Caki2 (cell line): ENCODE data around the gene CDC42EP2. TPM values are rescaled to one million over a fixed set of nuclear protein-coding genes. Genes with fewer than 3 reads are reported as not detected.
A peak's percentile ranks its signal among the peaks of the same experiment; 100 is the strongest.
"Not testable (repeated sequence)": the region's sequence is repeated elsewhere in the genome, so short reads cannot be mapped to it uniquely, and the experiment has no call there.

ENCODE experiments used
- DNase-seq: peaks from one replicate; pipeline ENCODE4 v3.0.0-alpha.2; 2015; ENCODE audit warnings: low read depth
- in situ Hi-C: cut with HindIII; loops from 2 replicates; pipeline ENCODE4 v1.10.0; 2016; ENCODE audit warnings: low sequenced_read_pairs, low pct_unique_long_range_greater_than_20kb, mixed read lengths
- total RNA-seq: library from RNA; depleted of rRNA; stranded (reverse); fragments of >200 nt; shearing (Covaris generic); gene quantifications from 2 replicates; pipeline ENCODE4 v1.2.3, GENCODE V29; 2014; ENCODE audit warnings: low replicate concordance

CDC42EP2 gene
- total RNA-seq, 1 experiment from 2014 or later = 4.6 TPM

DNA sequence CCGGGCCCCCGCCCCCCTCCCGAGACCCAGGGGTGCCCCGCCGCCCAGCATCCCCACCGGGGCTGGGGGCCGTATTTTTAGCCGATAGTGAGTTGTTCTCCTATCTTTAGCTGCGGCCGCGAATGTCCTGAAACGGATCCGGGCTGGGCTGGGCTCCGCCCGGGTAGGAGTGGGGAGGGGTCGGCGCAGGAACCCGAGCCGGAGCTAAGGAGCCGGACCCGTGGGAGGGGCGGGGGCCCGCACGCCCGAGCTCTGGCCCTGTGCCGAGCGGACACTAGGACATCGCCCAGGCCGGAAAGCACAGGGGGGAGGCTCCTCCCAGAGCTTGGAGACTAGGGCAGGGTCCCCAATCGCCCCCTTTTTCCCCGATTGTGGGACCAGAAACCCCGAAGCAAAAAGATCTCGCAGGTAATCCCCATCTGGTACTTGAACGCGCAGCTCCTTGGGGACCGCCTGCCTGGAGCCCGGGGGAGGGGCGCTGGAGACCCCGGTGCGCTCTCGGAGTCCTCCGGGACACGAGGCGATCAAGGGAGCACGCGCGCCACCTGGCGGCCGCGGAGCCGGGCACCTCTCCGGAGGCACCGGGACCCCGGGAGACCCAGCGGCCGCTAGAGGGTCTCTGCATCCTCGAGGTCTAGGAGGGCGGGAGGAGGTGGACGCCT, 669 bp downstream of the CDC42EP2 start:
- DNase-seq = peak; percentile 74
- in situ Hi-C loops = no loop called here

DNA sequence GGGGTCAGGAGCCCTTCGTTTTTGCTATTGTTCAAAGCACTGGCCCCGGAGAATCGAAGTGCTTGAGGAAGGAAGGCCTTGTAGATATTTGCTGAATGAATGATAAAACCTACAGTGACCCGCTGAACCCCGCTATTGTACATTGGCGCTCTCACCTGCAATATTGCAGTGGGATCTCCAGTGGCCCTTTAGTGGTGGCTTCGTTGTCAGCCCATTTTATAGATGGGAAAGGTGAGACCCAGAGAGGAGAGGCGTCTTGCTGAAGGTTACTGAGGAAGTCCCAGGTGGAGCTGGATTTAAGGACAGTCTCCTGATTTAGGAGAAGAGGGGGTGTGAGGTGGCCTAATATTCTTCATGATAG, 1.2 kb downstream of the CDC42EP2 start:
- in situ Hi-C loops = no loop called here
- no peak for DNase-seq

DNA sequence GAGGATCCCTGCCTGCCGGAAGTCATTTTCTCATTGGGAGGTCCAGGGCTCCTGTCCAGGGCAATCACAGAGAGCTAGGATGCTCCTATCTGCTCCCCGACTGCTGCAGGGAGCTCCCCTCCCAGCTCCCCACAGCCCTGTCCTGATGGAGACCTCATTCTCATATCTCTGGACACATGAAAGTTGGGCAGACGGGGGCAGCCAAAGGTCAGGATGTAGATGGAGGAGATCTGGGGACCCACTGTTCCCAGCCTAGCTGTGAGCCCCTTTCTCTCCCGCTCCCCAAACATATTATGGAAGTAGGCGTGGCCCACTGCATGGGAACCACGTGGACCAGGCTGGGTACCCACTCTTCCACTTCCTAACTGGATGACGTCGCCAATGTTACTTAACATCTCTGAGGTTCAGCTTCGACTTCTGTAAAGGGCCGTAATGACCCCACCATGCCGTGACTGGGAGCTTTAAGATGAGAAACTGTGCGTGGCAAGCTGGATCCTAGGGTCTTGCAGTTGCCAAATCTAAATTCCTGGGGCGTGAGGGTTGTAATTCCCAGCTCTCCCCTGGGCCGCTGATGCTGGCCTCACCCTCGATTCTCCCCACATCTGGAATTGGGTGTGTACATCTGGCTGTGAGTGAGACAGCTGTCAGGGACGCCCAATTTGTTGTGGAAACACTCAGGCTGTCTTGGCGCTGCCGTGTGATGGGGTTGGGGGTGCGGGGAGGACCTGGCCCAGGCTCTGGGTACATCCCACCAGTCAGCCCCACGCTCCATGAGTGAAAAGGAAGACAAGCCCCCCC, 1.8 kb downstream of the CDC42EP2 start:
- in situ Hi-C loops = no loop called here

DNA sequence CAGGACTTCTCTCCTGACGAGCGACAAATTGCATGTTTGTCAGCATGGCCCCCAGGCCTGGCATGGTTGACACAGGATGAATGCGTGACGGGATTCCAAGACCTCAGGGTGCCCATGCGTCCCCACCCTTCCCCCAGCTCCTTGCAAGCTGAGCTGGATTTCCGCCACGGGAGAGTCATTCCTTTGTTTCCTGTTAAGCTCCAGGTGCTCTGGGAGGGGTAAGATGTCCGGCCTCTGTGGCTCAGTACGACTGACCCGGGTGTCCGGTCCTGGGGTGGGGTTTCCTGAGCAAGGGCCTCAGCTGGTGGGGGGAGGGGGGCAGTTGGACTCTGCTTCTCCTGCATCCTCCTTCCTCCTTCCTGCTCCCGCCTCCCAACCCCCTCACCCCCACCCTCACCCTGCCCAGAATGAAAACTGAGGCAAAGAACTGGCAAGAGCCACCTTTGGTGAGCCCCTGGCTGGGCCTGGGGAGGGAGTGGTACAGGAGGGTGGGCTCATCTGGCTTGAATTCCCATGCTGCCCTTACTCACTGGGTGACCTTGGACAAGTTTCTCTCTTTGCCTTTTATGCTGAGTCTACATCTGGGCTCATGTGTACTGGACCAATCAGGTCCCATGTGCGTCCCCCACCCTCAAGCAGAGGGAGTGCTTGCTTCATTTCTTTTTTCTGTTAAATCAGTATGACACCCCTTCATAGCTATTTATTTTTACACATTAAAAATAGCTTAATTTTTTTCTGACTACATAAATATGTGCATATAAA, 2.5 kb downstream of the CDC42EP2 start:
- in situ Hi-C loops = no loop called here
- peak; percentile 60 for DNase-seq

More for the DNA sequence above, 1.8 kb downstream of the CDC42EP2 start:
- no peak for DNase-seq

DNA sequence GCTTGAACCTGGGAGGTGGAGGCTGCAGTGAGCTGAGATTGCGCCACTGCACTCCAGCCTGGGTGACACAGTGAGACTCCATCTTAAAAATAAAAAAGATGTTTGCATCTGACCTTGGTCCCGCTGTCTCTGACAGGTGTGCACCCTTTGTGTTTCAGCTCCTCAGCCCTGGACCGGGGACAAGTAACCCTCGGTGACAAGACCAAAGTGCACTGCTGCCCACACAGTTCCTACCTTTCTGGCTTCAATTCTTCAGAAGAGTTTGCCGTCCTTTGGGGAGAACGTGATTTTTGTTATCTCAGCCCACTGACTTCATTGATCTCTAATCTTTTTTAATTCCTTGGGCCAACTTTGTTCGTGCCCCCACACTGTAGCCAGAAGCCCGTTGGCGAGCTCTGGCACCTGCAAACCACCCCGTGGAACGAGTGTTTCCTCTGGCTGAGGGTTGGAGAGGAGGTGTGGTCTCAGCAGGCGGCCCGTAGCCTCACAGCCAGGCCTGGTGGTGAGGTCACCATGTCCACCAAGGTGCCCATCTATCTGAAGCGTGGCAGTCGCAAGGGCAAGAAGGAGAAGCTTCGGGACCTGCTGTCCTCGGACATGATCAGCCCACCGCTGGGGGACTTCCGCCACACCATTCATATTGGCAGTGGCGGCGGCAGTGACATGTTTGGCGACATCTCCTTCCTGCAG, 5.9 kb downstream of the CDC42EP2 start:
- DNase-seq = no peak
- in situ Hi-C loops = no loop called here

DNA sequence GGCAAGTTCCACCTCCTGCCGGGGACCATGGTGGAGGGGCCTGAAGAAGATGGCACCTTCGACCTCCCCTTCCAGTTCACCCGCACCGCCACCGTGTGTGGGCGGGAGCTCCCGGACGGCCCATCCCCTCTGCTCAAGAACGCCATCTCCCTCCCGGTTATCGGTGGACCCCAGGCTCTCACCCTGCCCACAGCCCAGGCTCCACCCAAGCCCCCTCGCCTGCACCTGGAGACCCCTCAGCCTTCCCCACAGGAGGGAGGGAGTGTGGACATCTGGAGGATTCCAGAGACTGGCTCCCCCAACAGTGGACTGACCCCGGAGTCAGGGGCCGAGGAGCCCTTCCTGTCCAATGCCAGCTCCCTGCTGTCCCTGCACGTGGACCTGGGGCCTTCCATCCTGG, 6.4 kb downstream of the CDC42EP2 start:
- DNase-seq = no peak
- in situ Hi-C loops = no loop called here

DNA sequence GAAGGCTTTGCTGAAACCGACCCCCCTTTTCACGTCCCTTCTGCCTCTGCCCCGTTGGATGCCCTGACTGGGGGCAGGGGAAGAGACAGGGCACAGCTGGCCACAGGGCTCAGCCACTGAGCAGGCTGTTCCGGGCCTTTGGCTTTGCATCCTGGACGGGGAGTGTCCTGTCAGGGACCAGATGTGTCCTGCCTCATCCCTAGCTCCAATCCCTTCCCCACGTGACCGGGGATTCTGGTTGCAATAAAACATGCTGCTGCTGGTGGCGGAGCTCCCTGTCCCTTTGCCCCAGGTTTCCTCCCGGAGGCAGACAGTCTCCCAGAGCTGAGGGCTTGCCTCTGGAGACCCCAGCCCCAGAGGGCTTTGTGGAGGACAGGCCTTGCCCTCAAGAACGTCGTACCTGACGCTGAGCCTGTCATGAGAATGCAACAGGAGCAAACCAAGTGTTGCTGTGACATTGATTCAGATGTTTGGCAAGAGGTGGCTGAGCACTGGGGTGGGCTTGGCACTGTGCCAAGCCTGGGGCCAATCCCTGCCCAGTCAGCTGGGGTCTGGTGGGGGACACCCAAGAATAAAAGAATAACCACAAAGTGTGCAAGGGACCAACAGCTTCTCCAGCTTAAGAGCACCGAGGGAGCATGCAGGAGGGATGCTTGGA, 7.3 kb downstream of the CDC42EP2 start:
- DNase-seq = no peak
- in situ Hi-C loops = no loop called here

DNA sequence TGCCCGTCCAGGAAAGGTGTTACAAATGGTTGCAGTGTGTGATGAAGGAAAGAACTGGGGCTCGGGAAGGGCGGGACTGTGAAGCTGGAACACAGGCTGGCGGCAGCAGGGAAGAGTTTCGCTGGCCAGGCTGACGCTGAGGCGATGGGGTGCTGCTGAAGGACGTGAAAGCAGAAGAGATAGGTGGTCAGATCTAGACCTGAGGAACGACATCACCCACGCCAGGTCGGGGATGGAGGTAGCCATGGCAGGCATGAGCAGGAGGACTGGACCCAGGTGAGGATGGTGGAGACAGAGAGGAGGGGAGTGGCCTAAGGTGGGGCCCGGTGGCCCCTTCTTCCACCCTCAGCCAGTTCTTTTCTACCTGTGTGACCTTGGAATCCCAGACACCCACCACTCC, 9.1 kb downstream of the CDC42EP2 start:
- in situ Hi-C loops = no loop called here

DNA sequence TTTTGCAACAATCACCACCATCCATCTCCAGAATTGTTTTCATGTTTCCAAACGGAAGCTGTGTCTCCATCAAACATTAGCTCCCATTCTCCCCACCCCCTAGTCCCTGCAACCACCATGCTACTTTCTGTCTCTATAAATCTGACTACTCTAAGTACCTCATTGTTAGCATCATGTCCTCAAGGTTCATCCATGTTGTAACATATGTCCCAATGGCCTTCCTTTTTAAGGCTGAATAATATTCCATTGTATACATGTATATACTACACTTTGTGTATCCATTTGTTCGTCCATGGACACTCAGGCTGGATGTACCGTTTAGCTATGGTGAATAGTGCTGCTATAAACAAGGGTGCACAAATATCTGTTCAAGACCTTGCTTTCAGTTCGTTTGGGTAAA, 10.8 kb downstream of the CDC42EP2 start:
- no peak for DNase-seq
- in situ Hi-C loops = no loop called here

More for the DNA sequence above, 9.1 kb downstream of the CDC42EP2 start:
- DNase-seq = no peak

DNA sequence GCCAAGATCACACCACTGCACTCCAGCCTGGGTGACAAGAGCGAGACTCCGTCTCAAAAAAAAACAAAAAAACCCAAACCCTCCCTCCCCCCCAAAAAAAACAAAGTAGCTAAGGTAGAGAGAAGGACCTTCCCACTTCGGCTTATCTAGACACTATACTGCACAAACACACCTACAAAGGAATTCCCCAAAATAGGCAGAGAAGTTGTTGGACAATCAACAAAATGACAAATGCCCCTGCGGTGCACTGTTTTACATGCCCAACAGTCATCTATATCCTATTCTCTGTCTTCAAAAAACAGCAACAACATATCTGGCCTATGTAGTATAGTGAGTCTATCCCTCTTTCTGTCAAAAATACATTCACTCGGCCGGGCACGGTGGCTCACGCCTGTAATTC, 12.4 kb downstream of the CDC42EP2 start:
- no peak for DNase-seq
- in situ Hi-C loops = no loop called here

DNA sequence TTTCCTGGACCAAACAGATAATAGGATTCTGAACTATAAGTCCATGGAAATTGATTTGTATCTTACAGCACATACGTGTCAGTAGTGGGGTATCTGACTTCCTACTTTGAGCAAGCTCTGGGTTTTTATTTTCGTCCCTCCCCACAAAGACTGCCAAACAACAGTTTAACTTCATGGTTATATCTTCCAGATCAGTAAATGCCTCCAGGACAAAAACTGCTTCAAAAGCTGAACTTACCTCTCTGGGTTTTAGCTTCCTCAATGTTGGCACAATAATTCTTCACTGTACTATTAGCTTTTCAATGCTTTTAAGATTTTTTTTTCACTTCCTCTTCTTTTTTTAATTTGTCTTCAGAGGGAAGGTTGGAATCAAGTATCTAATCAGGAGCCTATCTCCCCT, 14.8 kb downstream of the CDC42EP2 start:
- in situ Hi-C loops = no loop called here
- DNase-seq = no peak

DNA sequence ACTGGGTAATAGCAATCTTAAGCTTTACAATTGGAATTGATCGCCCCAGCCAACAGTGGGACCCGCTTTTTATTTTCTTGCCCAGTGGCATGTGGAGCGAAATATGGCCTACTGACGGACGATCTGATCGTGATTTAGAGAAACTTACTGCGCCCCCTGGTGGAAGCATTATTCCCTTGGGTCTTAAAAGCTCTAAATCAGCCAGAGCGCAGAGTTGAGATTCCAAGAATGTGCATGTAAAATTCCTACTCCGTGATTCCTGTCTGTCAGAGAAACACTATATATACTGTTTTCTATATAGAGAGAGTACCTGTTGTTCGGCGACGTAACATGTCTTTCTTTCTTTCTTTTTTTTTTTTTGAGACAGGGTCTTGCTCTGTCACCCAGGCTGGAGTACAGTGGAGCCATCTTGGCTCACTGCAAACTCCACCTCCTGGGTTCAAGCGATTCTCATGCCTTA, 15.3 kb downstream of the CDC42EP2 start:
- in situ Hi-C loops = no loop called here
- peak; percentile 52 for DNase-seq

DNA sequence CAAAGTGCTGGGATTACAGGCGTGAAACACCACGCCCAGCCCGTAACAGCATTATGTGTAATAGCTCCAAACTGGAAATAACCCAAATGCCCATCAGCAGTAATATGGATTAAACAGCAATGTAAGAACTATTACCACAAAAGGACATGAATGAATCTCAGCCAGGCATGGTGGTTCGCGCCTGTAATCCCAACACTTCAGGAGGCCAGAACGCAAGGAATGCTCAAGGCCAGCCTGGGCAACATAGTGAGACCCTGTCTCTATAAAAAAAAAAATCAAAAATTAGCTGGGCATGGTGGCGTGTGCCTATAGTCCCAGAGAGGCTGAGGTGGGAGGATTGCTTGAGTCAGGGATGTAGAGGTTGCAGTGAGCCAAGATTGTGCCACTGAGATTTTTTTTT, 15.9 kb downstream of the CDC42EP2 start:
- no peak for DNase-seq
- in situ Hi-C loops = no loop called here

DNA sequence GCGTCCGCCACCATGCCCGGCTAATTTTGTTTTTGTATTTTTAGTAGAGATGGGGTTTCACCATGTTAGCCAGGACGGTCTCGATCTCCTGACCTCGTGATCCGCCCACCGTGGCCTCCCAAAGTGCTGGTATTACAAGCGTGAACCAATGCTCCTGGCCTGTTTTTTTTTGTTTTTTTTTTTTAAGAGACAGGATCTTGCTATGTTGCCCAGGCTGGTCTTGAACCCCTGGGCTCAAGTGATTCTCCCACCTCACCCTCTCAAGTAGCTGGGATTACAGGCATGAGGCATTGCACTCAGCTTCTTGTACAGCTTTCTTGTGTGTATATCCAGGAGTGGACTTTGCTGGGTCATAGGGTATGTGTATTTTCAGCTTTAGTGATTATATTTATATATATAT, 17.9 kb downstream of the CDC42EP2 start:
- in situ Hi-C loops, DNase-seq: not testable (repeated sequence)

DNA sequence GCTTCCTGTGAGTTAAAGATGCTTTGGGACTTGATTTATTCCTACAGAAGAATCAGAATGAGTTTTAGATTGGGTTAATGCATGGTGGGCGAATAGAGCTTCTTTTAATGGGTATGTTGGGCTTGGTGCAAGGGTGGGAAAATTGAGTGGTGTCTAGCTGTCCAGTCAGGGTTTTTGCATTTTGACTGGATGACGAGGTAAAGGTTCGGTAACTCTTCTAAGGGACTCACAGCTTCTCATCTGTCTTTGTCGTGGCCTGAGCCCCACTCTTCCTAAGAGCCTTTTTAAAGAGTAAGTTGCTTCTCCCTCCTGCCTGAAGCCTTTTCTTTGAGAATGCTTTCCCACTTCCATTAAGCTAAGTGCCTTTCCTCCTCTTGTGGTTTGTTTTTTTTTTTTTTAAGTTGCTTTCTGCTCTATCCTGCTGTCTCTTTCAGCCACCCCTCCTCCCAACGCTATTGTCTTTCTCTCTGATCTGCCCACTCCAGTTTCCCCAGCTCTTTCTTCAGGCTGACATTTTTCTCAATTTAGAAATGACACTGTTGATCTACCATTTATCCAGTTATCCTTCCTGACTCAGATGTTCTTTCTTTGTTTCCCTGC, 20.1 kb downstream of the CDC42EP2 start:
- in situ Hi-C loops = no loop called here
- DNase-seq = no peak

DNA sequence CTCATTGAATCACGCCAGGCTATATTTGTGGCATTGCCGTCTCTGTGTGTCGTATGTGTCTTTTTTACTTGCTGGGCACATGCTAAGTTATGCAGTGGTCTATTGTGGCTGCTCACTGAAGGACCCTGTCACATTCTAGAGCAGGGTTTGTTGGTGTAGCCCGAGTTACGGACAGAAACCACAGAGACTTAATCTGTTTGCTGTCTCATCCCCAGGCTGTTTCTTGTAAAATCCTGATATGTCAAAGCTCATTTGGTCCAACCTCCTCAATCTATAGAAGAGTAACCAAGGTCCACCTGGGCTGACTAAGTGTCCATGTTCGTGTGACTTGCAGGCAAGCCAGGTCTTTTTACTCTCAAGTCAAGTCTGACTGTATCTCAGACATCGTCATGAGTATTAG, 24.0 kb downstream of the CDC42EP2 start:
- in situ Hi-C loops = no loop called here
- DNase-seq = no peak

DNA sequence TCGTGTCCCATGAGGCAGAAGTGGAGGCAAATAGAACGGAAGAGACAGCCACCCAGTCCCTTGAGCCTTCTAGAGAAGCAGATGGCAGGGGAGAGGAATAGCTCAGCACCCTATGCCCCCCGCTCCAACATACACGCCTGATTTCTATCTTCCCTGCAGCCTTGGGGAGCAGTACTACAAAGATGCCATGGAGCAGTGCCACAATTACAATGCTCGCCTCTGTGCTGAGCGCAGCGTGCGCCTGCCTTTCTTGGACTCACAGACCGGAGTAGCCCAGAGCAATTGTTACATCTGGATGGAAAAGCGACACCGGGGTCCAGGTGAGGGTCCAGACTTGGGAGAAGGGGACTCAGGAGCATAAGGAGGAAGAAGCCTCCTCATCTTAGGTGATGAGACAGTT, 25.6 kb downstream of the CDC42EP2 start:
- in situ Hi-C loops = no loop called here
- no peak for DNase-seq

DNA sequence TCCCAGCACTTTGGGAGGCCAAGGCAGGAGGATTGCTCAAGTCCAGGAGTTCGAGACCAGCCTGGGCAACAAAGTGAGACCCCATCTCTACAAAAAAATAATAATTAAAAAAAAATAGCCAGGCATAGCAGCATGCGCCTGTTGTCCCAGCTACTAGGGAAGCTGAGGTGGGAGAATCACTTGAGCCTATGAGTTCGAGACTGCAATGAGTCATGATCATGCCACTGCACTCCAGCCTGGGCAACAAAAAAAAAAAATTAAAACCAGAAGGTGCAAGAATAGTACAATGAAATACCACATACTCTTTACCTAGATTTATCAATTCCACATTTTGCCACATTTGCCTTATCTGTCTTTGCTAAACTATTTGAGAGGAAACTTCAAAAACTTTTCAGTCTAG, 27.2 kb downstream of the CDC42EP2 start:
- no peak for DNase-seq
- in situ Hi-C loops = no loop called here
